GM23338 (cell line): ENCODE results near the gene VEGFB.

ENCODE experiments used
- ZNF114 ChIP-seq: fragments of 250-450 bp; sonication (Bioruptor Pico); IDR thresholded peaks from 2 replicates; pipeline ENCODE4 v1.5.0; 2020; ENCODE audit warnings: mild to moderate bottlenecking, moderate library complexity
- TF ChIP-seq, protein P1 (sequence below), 2 experiments: fragments of 200-600 bp in 1 of 2; sonication (generic) in 1 of 2; conservative IDR thresholded peaks; 2 replicates each; pipeline versions ENCODE4 v1.5.1 to v1.6.1; 2016 to 2017; ENCODE audit warnings: antibody characterized with exemption in 2 of 2, low read depth in 2 of 2, mild to moderate bottlenecking in 2 of 2, moderate library complexity in 1 of 2
- TF ChIP-seq, protein P2 (sequence below): fragments of 250-450 bp; sonication (Bioruptor Pico); IDR thresholded peaks from 2 replicates; pipeline ENCODE4 v1.5.0; 2020; ENCODE audit warnings: mild to moderate bottlenecking, moderate library complexity
- TF ChIP-seq, protein P3 (sequence below): IDR thresholded peaks from one replicate; pipeline ENCODE4 v1.6.1; 2018; ENCODE audit warnings: antibody characterized with exemption; ENCODE audit not compliant: unreplicated experiment

DNA sequence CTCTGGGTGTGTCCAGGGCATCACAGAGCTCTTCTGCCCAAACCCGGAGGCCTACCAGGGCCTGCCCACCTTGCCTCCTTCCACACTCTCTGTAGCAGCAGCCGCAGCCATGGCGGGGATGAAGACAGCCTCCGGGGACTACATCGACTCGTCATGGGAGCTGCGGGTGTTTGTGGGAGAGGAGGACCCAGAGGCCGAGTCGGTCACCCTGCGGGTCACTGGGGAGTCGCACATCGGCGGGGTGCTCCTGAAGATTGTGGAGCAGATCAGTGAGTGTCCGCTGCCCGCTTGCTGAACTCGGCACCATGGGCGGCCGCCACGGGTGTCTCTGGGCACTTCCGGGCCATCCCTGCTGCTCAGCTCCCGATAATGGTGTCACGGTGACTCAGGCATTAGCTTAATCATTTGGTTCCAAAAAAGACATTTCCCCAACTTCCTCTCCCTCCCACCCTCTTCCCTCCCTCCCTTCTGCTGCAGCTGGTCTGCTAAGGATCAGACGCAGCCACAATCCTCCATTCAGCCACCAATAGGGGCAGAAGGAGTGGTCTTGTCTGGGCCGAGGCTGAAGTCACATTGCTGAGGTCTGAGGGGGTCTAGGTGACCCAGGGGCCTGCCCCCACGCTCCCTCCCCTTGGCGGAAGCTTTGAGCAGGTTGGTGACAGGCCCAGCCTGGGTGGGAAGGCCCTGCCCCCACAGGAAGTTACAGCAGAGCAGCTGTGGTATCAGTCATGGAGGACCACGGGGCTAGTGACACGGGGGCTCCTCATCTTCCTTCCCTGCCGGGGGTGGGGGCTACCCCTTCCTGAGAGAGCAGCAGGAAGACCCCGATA is 26.9 kb upstream of the VEGFB start:
- TF ChIP-seq, protein P1, sequence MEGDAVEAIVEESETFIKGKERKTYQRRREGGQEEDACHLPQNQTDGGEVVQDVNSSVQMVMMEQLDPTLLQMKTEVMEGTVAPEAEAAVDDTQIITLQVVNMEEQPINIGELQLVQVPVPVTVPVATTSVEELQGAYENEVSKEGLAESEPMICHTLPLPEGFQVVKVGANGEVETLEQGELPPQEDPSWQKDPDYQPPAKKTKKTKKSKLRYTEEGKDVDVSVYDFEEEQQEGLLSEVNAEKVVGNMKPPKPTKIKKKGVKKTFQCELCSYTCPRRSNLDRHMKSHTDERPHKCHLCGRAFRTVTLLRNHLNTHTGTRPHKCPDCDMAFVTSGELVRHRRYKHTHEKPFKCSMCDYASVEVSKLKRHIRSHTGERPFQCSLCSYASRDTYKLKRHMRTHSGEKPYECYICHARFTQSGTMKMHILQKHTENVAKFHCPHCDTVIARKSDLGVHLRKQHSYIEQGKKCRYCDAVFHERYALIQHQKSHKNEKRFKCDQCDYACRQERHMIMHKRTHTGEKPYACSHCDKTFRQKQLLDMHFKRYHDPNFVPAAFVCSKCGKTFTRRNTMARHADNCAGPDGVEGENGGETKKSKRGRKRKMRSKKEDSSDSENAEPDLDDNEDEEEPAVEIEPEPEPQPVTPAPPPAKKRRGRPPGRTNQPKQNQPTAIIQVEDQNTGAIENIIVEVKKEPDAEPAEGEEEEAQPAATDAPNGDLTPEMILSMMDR (conservative IDR thresholded peaks at IDR 0.05; ENCODE audit: low read depth in 2 of 2), result no peak
- no peak for TF ChIP-seq ZNF114 (CRISPR knock-in tag)
- TF ChIP-seq, protein P2, sequence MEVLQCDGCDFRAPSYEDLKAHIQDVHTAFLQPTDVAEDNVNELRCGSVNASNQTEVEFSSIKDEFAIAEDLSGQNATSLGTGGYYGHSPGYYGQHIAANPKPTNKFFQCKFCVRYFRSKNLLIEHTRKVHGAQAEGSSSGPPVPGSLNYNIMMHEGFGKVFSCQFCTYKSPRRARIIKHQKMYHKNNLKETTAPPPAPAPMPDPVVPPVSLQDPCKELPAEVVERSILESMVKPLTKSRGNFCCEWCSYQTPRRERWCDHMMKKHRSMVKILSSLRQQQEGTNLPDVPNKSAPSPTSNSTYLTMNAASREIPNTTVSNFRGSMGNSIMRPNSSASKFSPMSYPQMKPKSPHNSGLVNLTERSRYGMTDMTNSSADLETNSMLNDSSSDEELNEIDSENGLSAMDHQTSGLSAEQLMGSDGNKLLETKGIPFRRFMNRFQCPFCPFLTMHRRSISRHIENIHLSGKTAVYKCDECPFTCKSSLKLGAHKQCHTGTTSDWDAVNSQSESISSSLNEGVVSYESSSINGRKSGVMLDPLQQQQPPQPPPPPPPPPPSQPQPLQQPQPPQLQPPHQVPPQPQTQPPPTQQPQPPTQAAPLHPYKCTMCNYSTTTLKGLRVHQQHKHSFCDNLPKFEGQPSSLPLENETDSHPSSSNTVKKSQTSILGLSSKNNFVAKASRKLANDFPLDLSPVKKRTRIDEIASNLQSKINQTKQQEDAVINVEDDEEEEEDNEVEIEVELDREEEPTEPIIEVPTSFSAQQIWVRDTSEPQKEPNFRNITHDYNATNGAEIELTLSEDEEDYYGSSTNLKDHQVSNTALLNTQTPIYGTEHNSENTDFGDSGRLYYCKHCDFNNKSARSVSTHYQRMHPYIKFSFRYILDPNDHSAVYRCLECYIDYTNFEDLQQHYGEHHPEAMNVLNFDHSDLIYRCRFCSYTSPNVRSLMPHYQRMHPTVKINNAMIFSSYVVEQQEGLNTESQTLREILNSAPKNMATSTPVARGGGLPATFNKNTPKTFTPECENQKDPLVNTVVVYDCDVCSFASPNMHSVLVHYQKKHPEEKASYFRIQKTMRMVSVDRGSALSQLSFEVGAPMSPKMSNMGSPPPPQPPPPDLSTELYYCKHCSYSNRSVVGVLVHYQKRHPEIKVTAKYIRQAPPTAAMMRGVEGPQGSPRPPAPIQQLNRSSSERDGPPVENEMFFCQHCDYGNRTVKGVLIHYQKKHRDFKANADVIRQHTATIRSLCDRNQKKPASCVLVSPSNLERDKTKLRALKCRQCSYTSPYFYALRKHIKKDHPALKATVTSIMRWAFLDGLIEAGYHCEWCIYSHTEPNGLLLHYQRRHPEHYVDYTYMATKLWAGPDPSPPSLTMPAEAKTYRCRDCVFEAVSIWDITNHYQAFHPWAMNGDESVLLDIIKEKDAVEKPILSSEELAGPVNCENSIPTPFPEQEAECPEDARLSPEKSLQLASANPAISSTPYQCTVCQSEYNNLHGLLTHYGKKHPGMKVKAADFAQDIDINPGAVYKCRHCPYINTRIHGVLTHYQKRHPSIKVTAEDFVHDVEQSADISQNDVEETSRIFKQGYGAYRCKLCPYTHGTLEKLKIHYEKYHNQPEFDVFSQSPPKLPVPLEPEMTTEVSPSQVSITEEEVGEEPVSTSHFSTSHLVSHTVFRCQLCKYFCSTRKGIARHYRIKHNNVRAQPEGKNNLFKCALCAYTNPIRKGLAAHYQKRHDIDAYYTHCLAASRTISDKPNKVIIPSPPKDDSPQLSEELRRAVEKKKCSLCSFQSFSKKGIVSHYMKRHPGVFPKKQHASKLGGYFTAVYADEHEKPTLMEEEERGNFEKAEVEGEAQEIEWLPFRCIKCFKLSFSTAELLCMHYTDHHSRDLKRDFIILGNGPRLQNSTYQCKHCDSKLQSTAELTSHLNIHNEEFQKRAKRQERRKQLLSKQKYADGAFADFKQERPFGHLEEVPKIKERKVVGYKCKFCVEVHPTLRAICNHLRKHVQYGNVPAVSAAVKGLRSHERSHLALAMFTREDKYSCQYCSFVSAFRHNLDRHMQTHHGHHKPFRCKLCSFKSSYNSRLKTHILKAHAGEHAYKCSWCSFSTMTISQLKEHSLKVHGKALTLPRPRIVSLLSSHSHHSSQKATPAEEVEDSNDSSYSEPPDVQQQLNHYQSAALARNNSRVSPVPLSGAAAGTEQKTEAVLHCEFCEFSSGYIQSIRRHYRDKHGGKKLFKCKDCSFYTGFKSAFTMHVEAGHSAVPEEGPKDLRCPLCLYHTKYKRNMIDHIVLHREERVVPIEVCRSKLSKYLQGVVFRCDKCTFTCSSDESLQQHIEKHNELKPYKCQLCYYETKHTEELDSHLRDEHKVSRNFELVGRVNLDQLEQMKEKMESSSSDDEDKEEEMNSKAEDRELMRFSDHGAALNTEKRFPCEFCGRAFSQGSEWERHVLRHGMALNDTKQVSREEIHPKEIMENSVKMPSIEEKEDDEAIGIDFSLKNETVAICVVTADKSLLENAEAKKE, result no peak
- TF ChIP-seq, protein P3, sequence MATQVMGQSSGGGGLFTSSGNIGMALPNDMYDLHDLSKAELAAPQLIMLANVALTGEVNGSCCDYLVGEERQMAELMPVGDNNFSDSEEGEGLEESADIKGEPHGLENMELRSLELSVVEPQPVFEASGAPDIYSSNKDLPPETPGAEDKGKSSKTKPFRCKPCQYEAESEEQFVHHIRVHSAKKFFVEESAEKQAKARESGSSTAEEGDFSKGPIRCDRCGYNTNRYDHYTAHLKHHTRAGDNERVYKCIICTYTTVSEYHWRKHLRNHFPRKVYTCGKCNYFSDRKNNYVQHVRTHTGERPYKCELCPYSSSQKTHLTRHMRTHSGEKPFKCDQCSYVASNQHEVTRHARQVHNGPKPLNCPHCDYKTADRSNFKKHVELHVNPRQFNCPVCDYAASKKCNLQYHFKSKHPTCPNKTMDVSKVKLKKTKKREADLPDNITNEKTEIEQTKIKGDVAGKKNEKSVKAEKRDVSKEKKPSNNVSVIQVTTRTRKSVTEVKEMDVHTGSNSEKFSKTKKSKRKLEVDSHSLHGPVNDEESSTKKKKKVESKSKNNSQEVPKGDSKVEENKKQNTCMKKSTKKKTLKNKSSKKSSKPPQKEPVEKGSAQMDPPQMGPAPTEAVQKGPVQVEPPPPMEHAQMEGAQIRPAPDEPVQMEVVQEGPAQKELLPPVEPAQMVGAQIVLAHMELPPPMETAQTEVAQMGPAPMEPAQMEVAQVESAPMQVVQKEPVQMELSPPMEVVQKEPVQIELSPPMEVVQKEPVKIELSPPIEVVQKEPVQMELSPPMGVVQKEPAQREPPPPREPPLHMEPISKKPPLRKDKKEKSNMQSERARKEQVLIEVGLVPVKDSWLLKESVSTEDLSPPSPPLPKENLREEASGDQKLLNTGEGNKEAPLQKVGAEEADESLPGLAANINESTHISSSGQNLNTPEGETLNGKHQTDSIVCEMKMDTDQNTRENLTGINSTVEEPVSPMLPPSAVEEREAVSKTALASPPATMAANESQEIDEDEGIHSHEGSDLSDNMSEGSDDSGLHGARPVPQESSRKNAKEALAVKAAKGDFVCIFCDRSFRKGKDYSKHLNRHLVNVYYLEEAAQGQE, result no peak
